SK-N-SH (cell line): ENCODE data around the gene EPHB4. TPM values are rescaled to one million over a fixed set of nuclear protein-coding genes. Genes with fewer than 3 reads are reported as not detected.

ENCODE experiments used
- CTCF ChIA-PET: fragments of 300-600, 350-600 bp; formaldehyde crosslinking; extraction: SDS; loops from one replicate; lab custom pipeline; 2021; lab: Yijun Ruan, JAX
- POLR2A ChIA-PET: fragments of 350-600 bp; sonication (Branson Sonifier 250); formaldehyde crosslinking; extraction: SDS; loops from one replicate; lab custom pipeline; 2020; ENCODE audit warnings: antibody characterized with exemption, inconsistent platforms; lab: Yijun Ruan, JAX
- DNase-seq: peaks from one replicate; pipeline ENCODE4 v3.0.0; 2012
- H2AFZ ChIP-seq: fragments of 200-600 bp; sonication (generic); 2 replicates; pipeline ENCODE4 v1.8.1; 2016; ENCODE audit warnings: antibody characterized with exemption, mild to moderate bottlenecking, low read depth
- H3F3A ChIP-seq: fragments of 200-600 bp; sonication (generic); replicated peaks from 2 replicates; pipeline ENCODE3; 2016; ENCODE audit warnings: antibody characterized with exemption, mild to moderate bottlenecking; ENCODE audit not compliant: insufficient read depth
- H3K27ac ChIP-seq, 2 experiments: fragments of 200-500 bp in 1 of 2; fragments of 200-600 bp in 1 of 2; sonication (Bioruptor generic) in 1 of 2; sonication (generic), shearing (Covaris generic) in 1 of 2; 2 replicates each; pipeline versions ENCODE4 v1.5.1 to v1.6.1; 2014 to 2016; ENCODE audit warnings: low read depth in 2 of 2, inconsistent platforms in 1 of 2, low read length in 1 of 2, mild to moderate bottlenecking in 1 of 2, mixed read lengths in 1 of 2
- H3K27me3 ChIP-seq: fragments of 200-600 bp; sonication (generic), shearing (Covaris generic); 2 replicates; pipeline ENCODE4 v1.6.1; 2016; ENCODE audit warnings: mixed run types; ENCODE audit not compliant: insufficient read depth
- H3K36me3 ChIP-seq, 2 experiments: fragments of 200-500 bp in 1 of 2; fragments of 200-600 bp in 1 of 2; sonication (Bioruptor generic) in 1 of 2; sonication (generic) in 1 of 2; replicated peaks in 1 of 2; 2 replicates each; pipeline versions ENCODE3 to v1.5.1; 2014 to 2016; ENCODE audit warnings: low read length in 1 of 2, mild to moderate bottlenecking in 1 of 2; ENCODE audit not compliant: insufficient read depth in 2 of 2, control insufficient read depth in 1 of 2
- H3K4me1 ChIP-seq, 2 experiments: fragments of 200-500 bp in 1 of 2; fragments of 200-600 bp in 1 of 2; sonication (Bioruptor generic) in 1 of 2; sonication (generic), shearing (Covaris generic) in 1 of 2; 2 replicates each; pipeline versions ENCODE4 v1.5.1 to v1.6.1; 2014 to 2016; ENCODE audit warnings: low read depth in 1 of 2, low read length in 1 of 2, mixed run types in 1 of 2; ENCODE audit not compliant: insufficient read depth in 2 of 2, control insufficient read depth in 1 of 2
- H3K4me2 ChIP-seq: fragments of 200-600 bp; sonication (generic), shearing (Covaris generic); 2 replicates; pipeline ENCODE4 v1.6.1; 2017; ENCODE audit warnings: mixed run types
- H3K4me3 ChIP-seq, 2 experiments: fragments of 200-500 bp in 1 of 2; fragments of 200-600 bp in 1 of 2; sonication (Bioruptor generic) in 1 of 2; sonication (generic), shearing (Covaris generic) in 1 of 2; 2 replicates each; pipeline versions ENCODE4 v1.5.1 to v1.8.1; 2014 to 2016; ENCODE audit warnings: low read depth in 2 of 2, inconsistent platforms in 1 of 2, low read length in 1 of 2, mild to moderate bottlenecking in 1 of 2, mixed read lengths in 1 of 2, moderate library complexity in 1 of 2
- H3K79me2 ChIP-seq: fragments of 200-600 bp; sonication (generic); 2 replicates; pipeline ENCODE4 v1.8.1; 2017; ENCODE audit warnings: mild to moderate bottlenecking; ENCODE audit not compliant: insufficient read depth
- H3K9ac ChIP-seq: fragments of 200-600 bp; sonication (generic); 2 replicates; pipeline ENCODE4 v1.6.1; 2017; ENCODE audit warnings: mixed run types
- H3K9me2 ChIP-seq: fragments of 200-600 bp; sonication (generic); 2 replicates; pipeline ENCODE4 v1.6.1; 2017; ENCODE audit warnings: mixed run types
- H3K9me3 ChIP-seq: fragments of 200-600 bp; sonication (generic); 2 replicates; pipeline ENCODE4 v1.6.1; 2017; ENCODE audit warnings: mixed run types, mild to moderate bottlenecking, moderate library complexity
- H4K20me1 ChIP-seq: fragments of 200-600 bp; sonication (generic); 2 replicates; pipeline ENCODE4 v1.6.1; 2017; ENCODE audit warnings: mild to moderate bottlenecking, mixed run types; ENCODE audit not compliant: insufficient read depth
- ELF1 ChIP-seq: IDR thresholded peaks from 2 replicates; pipeline ENCODE4 v1.4.0; 2012
- FOXJ3 ChIP-seq: sonication (generic); formaldehyde crosslinking; IDR thresholded peaks from 2 replicates; pipeline ENCODE4 v1.5.1; 2020; ENCODE audit warnings: mild to moderate bottlenecking, missing genetic modification reagents
- FOXM1 ChIP-seq: IDR thresholded peaks from 2 replicates; pipeline ENCODE4 v1.4.0; 2012; ENCODE audit warnings: low read depth, mild to moderate bottlenecking
- GABPA ChIP-seq: IDR thresholded peaks from 2 replicates; pipeline ENCODE4 v1.4.0; 2012; ENCODE audit warnings: low read depth, mild to moderate bottlenecking
- GATA2 ChIP-seq: sonication (generic); formaldehyde crosslinking; IDR thresholded peaks from 2 replicates; pipeline ENCODE4 v1.5.0; 2020; ENCODE audit warnings: mild to moderate bottlenecking, missing genetic modification reagents
- MEF2A ChIP-seq: IDR thresholded peaks from 2 replicates; pipeline ENCODE4 v1.4.0; 2012; ENCODE audit warnings: low read depth, borderline replicate concordance
- NFIC ChIP-seq: IDR thresholded peaks from 2 replicates; pipeline ENCODE4 v1.4.0; 2012; ENCODE audit warnings: borderline replicate concordance
- RAD21 ChIP-seq: IDR thresholded peaks from 2 replicates; pipeline ENCODE4 v1.6.1; 2012; ENCODE audit warnings: mild to moderate bottlenecking, low read length
- RFX5 ChIP-seq: IDR thresholded peaks from 2 replicates; pipeline ENCODE4 v1.6.1; 2012; ENCODE audit warnings: mild to moderate bottlenecking, improper control_type of control experiment, low read length
- RXRA ChIP-seq: IDR thresholded peaks from 2 replicates; pipeline ENCODE4 v1.4.0; 2012; ENCODE audit warnings: low read depth, mild to moderate bottlenecking, borderline replicate concordance
- SMC3 ChIP-seq: IDR thresholded peaks from 2 replicates; pipeline ENCODE4 v1.6.1; 2012; ENCODE audit warnings: low read depth, low read length, improper control_type of control experiment
- TCF12 ChIP-seq: IDR thresholded peaks from 2 replicates; pipeline ENCODE4 v1.4.0; 2012
- YY1 ChIP-seq: IDR thresholded peaks from 2 replicates; pipeline ENCODE4 v1.4.0; 2012; ENCODE audit warnings: low read depth, mild to moderate bottlenecking
- WGBS: methylation state at CpG from one replicate; pipeline ENCODE4 v1.1.6; 2017; ENCODE audit warnings: low lambda C conversion rate; 5-methylcytosine and 5-hydroxymethylcytosine counted together
- polyA plus RNA-seq, 3 experiments: library from polyadenylated mRNA; depleted of rRNA; stranded (reverse); fragments of >200 nt; gene quantifications; 2 replicates each; pipeline ENCODE4 v1.2.3, GENCODE V29; 2012
- TF ChIP-seq, protein P1 (sequence below): fragments of 150-350 bp; IDR thresholded peaks from 2 replicates; pipeline ENCODE4 v1.6.1; 2016; ENCODE audit warnings: mild to moderate bottlenecking, low read depth, low read length
- TF ChIP-seq, protein P2 (sequence below): fragments of 150-350 bp; IDR thresholded peaks from 2 replicates; pipeline ENCODE4 v1.6.1; 2017; ENCODE audit warnings: antibody characterized with exemption, low read length, low read depth, borderline replicate concordance
- TF ChIP-seq, protein P3 (sequence below): IDR thresholded peaks from 2 replicates; pipeline ENCODE4 v1.4.0; 2012; ENCODE audit warnings: low read depth
- TF ChIP-seq, protein P4 (sequence below): fragments of 200-600 bp; sonication (generic); IDR thresholded peaks from 2 replicates; pipeline ENCODE4 v1.6.1; 2017; ENCODE audit warnings: antibody characterized with exemption, mild to moderate bottlenecking, moderate library complexity
- TF ChIP-seq, protein P5 (sequence below): IDR thresholded peaks from 2 replicates; pipeline ENCODE4 v1.4.0; 2012; ENCODE audit warnings: low read depth, borderline replicate concordance
- TF ChIP-seq, protein P6 (sequence below): IDR thresholded peaks from 2 replicates; pipeline ENCODE4 v1.4.0; 2012; ENCODE audit warnings: low read depth, borderline replicate concordance

The EPHB4 gene
- polyA plus RNA-seq, 1 of the 3 experiments (the other 2 are of a cell fraction), result 64.4 TPM

DNA sequence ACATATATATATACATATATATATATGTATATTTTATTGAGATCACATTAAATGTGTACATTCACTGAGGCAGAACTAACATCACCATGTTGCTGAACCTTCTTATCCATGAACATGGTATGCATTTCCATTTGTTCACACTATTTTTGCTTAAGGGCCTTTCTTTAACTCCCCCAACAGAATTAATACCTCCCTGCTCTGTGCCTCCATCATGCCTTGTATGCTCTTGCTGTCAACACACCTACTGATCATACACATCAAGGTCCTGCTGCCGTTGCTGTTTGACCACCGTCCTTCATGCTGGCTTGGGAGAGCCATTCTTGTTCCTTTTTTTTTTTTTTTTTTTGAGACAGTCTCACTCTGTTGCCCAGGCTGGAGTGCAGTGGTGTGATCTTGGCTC lies 43.5 kb downstream of the EPHB4 start:
- Histone ChIP-seq H3K9ac (no peak overlapping the region), H3K4me3 (no peak overlapping the region), H3K4me2 (no peak overlapping the region), H3F3A (no peaks in the 10 kb centered on the region), H3K9me2 (no peaks in the 10 kb centered on the region), H3K9me3 (no peaks in the 10 kb centered on the region), H2AFZ (no peak overlapping the region)
- ChIA-PET POLR2A (no interaction called here), CTCF (interaction anchor here (0.9 to 11.8 kb wide), 2 partner anchors 17 to 69 kb away, joined by 4 to 98 read pairs; partner anchors contain the start of gene SLC12A9)
- 94% methylated on average over 2 of the region's 2 CpGs for WGBS
- TF ChIP-seq SMC3 (no peak), TCF12 (no peak), YY1 (no peak)
- TF ChIP-seq, protein P1, sequence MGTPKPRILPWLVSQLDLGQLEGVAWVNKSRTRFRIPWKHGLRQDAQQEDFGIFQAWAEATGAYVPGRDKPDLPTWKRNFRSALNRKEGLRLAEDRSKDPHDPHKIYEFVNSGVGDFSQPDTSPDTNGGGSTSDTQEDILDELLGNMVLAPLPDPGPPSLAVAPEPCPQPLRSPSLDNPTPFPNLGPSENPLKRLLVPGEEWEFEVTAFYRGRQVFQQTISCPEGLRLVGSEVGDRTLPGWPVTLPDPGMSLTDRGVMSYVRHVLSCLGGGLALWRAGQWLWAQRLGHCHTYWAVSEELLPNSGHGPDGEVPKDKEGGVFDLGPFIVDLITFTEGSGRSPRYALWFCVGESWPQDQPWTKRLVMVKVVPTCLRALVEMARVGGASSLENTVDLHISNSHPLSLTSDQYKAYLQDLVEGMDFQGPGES, result no peak
- TF ChIP-seq, protein P2, sequence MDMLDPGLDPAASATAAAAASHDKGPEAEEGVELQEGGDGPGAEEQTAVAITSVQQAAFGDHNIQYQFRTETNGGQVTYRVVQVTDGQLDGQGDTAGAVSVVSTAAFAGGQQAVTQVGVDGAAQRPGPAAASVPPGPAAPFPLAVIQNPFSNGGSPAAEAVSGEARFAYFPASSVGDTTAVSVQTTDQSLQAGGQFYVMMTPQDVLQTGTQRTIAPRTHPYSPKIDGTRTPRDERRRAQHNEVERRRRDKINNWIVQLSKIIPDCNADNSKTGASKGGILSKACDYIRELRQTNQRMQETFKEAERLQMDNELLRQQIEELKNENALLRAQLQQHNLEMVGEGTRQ, result no peak
- TF ChIP-seq, protein P3, sequence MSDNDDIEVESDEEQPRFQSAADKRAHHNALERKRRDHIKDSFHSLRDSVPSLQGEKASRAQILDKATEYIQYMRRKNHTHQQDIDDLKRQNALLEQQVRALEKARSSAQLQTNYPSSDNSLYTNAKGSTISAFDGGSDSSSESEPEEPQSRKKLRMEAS, result no peak
- TF ChIP-seq, protein P4, sequence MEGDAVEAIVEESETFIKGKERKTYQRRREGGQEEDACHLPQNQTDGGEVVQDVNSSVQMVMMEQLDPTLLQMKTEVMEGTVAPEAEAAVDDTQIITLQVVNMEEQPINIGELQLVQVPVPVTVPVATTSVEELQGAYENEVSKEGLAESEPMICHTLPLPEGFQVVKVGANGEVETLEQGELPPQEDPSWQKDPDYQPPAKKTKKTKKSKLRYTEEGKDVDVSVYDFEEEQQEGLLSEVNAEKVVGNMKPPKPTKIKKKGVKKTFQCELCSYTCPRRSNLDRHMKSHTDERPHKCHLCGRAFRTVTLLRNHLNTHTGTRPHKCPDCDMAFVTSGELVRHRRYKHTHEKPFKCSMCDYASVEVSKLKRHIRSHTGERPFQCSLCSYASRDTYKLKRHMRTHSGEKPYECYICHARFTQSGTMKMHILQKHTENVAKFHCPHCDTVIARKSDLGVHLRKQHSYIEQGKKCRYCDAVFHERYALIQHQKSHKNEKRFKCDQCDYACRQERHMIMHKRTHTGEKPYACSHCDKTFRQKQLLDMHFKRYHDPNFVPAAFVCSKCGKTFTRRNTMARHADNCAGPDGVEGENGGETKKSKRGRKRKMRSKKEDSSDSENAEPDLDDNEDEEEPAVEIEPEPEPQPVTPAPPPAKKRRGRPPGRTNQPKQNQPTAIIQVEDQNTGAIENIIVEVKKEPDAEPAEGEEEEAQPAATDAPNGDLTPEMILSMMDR, result no peak
- TF ChIP-seq, all 33 proteins: peak for 0
- Histone ChIP-seq H3K4me1 (no peaks in the 10 kb centered on the region), H3K79me2 (no peaks in the 10 kb centered on the region), H3K36me3 (no peaks in the 10 kb centered on the region), H3K27me3 (peaks cover 12% of the 10 kb centered on the region), H4K20me1 (no peaks in the 10 kb centered on the region), H3K27ac (no peak overlapping the region)
- DNase-seq, result peak; percentile 12

DNA sequence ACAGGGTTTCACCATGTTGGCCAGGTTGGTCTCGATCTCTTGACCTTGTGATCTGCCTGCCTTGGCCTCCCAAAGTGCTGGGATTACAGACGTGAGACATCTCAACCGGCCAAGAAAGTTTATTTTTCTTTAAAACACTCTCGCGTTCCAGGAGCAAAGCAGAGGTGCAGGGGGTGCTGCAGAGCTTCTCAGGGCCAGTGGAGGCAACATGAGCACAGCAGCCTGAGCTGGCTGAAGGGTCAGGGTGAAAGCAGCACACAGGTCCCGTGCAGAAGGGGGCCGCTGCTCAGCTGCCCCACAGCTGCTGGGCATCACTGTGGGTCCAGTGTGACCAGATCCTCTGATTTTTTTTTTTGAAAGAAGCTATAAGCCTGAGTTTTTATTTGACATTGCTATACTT lies 46.1 kb downstream of the EPHB4 start:
- Histone ChIP-seq H3K36me3 (no peaks in the 10 kb centered on the region), H3K27ac (no peak overlapping the region), H4K20me1 (no peaks in the 10 kb centered on the region), H3K79me2 (no peaks in the 10 kb centered on the region), H3F3A (no peaks in the 10 kb centered on the region), H3K4me3 (no peak overlapping the region), H3K4me2 (no peak overlapping the region), H2AFZ (no peak overlapping the region), H3K9ac (no peak overlapping the region), H3K9me3 (no peaks in the 10 kb centered on the region), H3K4me1 (no peaks in the 10 kb centered on the region), H3K9me2 (no peaks in the 10 kb centered on the region), H3K27me3 (peaks cover 23% of the 10 kb centered on the region)
- peak; percentile 30 for DNase-seq
- ChIA-PET CTCF (interaction anchor here (2.5 to 11.8 kb wide), 2 partner anchors 19 to 71 kb away, joined by 10 to 98 read pairs; partner anchors contain the start of gene SLC12A9), POLR2A (no interaction called here)
- 43% methylated on average over 7 of the region's 7 CpGs for WGBS
- TF ChIP-seq, protein P1, result no peak
- TF ChIP-seq NFIC (no peak), MEF2A (no peak), RFX5 (no peak), FOXJ3 (no peak), TCF12 (no peak), RXRA (no peak), FOXM1 (no peak), RAD21 (no peak), GABPA (no peak), ELF1 (no peak), GATA2 (CRISPR knock-in tag) (no peak)
- TF ChIP-seq, protein P3, result no peak
- TF ChIP-seq, protein P5, sequence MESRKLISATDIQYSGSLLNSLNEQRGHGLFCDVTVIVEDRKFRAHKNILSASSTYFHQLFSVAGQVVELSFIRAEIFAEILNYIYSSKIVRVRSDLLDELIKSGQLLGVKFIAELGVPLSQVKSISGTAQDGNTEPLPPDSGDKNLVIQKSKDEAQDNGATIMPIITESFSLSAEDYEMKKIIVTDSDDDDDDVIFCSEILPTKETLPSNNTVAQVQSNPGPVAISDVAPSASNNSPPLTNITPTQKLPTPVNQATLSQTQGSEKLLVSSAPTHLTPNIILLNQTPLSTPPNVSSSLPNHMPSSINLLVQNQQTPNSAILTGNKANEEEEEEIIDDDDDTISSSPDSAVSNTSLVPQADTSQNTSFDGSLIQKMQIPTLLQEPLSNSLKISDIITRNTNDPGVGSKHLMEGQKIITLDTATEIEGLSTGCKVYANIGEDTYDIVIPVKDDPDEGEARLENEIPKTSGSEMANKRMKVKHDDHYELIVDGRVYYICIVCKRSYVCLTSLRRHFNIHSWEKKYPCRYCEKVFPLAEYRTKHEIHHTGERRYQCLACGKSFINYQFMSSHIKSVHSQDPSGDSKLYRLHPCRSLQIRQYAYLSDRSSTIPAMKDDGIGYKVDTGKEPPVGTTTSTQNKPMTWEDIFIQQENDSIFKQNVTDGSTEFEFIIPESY, result no peak
- TF ChIP-seq, protein P6, sequence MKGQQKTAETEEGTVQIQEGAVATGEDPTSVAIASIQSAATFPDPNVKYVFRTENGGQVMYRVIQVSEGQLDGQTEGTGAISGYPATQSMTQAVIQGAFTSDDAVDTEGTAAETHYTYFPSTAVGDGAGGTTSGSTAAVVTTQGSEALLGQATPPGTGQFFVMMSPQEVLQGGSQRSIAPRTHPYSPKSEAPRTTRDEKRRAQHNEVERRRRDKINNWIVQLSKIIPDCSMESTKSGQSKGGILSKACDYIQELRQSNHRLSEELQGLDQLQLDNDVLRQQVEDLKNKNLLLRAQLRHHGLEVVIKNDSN, result no peak
